ENCODE data around the gene CSTPP1. TPM values are rescaled to one million over a fixed set of nuclear protein-coding genes. Genes with fewer than 3 reads are reported as not detected.

CSTPP1 gene
- total and polyA plus RNA-seq, 2 donors (not counting 1 experiment from before 2014, with no cell fraction given), result 15.5 to 34.1 TPM

DNA sequence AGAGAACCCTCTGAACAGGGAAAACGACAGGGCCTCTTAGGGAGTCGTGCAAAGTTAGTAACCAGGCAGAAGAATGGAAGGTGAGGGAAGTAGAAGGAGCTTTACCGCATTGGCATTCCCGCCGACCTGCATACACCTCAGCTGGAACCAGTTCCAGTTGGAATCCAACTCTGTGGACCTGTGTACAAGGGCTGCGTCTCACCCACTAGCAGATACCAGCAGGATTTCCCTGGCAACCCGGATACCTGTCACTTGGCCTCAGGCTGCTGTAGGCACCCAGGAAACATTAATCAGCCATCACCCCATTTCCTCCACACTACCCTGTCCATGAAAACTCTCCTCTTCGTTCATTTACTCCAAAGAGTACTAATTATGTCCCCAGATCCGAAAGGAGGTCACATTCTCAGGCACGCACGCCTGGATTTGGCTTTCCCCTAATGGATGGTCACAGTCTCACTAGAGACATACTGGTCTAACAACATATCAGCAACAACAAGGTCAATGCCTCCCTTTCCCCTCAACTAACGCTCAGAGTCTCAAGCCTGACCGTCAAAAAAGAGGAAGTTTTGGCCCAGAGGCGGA is 239.3 kb downstream of the CSTPP1 start:
- peaks cover 47% of the 10 kb centered on the region for H3K79me2 ChIP-seq (ENCODE audit: control insufficient read depth, insufficient read depth, low read length)

DNA sequence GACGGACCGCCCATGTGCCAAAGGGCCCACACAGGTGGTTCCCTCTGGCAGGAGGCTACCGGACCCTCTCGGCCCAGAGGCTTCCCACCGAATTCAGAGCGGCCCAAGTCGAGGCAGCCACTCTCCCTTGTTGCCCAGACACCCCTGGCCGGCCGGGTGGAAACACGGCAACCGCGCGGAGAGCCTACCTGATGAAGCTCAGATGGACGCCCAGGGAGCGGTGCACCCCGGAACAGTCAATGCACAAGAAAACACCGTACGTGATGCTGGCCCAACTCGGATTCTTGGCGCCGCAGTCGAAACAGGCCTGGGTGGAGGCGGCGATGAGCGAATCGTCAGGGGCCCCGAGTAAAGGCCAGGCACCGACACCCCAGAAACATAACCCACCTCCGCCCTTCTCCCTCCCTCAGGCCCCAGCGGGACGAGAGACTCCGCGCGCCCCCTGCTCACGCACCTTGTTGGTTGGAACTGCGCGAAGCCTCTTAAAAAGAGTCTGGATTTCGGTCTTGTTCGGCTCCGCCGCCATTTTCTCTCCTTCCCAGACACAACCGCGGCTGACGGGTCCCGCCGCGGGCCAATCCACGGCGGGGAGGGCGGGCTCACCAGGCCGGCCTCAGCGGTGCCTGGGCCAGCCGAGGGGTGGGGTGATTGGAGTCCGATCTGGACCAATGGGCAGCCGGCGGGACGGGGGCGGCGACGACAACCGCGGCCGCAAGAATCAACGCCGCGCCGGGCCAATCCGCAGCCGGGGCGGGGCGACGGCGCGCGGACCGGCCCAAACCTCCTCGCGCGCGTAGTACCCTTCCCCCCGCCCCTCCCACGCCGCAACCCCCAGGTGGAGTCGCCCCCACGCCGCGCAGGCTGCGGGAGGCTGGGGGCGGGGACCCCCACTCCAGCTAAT is 240.0 kb downstream of the CSTPP1 start, which contains the start of gene ARFGAP2:
TSS of gene ARFGAP2 (minus strand) at position 552 of the 901 bp plus-strand sequence. CDS start at position 526, 26 bp downstream.
- H3K27me3 ChIP-seq (ENCODE audit: control insufficient read depth, insufficient read depth, low read length), result no peaks in the 10 kb centered on the region
- H3K9ac ChIP-seq (ENCODE audit: insufficient read depth, low read length), result peak within 1 kb of the TSS; percentile 97
- H4K20me1 ChIP-seq (ENCODE audit: control insufficient read depth, extremely low read depth, insufficient read depth, low read length), result no peaks in the 10 kb centered on the region
- H3K36me3 ChIP-seq (ENCODE audit: control insufficient read depth, insufficient read depth, low read length), result peaks cover 16% of the 10 kb centered on the region
- peak within 1 kb of the TSS; percentile 92 for H2AFZ ChIP-seq (ENCODE audit: low read length)
- TF ChIP-seq, protein P1, sequence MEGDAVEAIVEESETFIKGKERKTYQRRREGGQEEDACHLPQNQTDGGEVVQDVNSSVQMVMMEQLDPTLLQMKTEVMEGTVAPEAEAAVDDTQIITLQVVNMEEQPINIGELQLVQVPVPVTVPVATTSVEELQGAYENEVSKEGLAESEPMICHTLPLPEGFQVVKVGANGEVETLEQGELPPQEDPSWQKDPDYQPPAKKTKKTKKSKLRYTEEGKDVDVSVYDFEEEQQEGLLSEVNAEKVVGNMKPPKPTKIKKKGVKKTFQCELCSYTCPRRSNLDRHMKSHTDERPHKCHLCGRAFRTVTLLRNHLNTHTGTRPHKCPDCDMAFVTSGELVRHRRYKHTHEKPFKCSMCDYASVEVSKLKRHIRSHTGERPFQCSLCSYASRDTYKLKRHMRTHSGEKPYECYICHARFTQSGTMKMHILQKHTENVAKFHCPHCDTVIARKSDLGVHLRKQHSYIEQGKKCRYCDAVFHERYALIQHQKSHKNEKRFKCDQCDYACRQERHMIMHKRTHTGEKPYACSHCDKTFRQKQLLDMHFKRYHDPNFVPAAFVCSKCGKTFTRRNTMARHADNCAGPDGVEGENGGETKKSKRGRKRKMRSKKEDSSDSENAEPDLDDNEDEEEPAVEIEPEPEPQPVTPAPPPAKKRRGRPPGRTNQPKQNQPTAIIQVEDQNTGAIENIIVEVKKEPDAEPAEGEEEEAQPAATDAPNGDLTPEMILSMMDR (conservative IDR thresholded peaks at IDR 0.05 in 1 of 2, IDR thresholded peaks at IDR 0.05 in 1 of 2; ENCODE audit: low read depth in 1 of 2, low read length in 2 of 2), result no peak
- TF ChIP-seq EZH2 (IDR thresholded peaks at IDR 0.05; ENCODE audit: low read length, missing control alignments), result no peak
- peak within 1 kb of the TSS; percentile 100 for H3K4me2 ChIP-seq (ENCODE audit: extremely low read depth, insufficient read depth, low read length)
- peaks cover 45% of the 10 kb centered on the region for H3K79me2 ChIP-seq (ENCODE audit: control insufficient read depth, insufficient read depth, low read length)
- peak; percentile 95 for DNase-seq (ENCODE audit: low read depth in 2 of 2)
- no peaks in the 10 kb centered on the region for H3K9me3 ChIP-seq (ENCODE audit: control insufficient read depth, insufficient read depth, low read depth, low read length)
- peaks cover 13% of the 10 kb centered on the region for H3K4me1 ChIP-seq (ENCODE audit: control insufficient read depth, extremely low read depth, insufficient read depth, low read length)
- peak within 1 kb of the TSS; percentile 91 to 99 (median 93) for H3K4me3 ChIP-seq (replicated peaks in 1 of 4; ENCODE audit: control extremely low read depth in 1 of 4, insufficient read depth in 1 of 4, low read depth in 3 of 4, low read length in 4 of 4)
- peak within 1 kb of the TSS; percentile 98 for H3K27ac ChIP-seq (ENCODE audit: insufficient read depth, low read length)

More for the DNA sequence above, 239.3 kb downstream of the CSTPP1 start:
- no peak for DNase-seq (ENCODE audit: low read depth in 2 of 2)
- Histone ChIP-seq H3K4me2 (ENCODE audit: extremely low read depth, insufficient read depth, low read length) (peak overlapping the region; percentile 98), H3K4me1 (ENCODE audit: control insufficient read depth, extremely low read depth, insufficient read depth, low read length) (peaks cover 13% of the 10 kb centered on the region), H3K4me3 (replicated peaks in 1 of 4; ENCODE audit: control extremely low read depth in 1 of 4, insufficient read depth in 1 of 4, low read depth in 3 of 4, low read length in 4 of 4) (peak overlapping the region; percentile 91 to 99 (median 93)), H4K20me1 (ENCODE audit: control insufficient read depth, extremely low read depth, insufficient read depth, low read length) (no peaks in the 10 kb centered on the region), H3K36me3 (ENCODE audit: control insufficient read depth, insufficient read depth, low read length) (peaks cover 19% of the 10 kb centered on the region), H3K9me3 (ENCODE audit: control insufficient read depth, insufficient read depth, low read depth, low read length) (no peaks in the 10 kb centered on the region), H3K27me3 (ENCODE audit: control insufficient read depth, insufficient read depth, low read length) (no peaks in the 10 kb centered on the region), H3K27ac (ENCODE audit: insufficient read depth, low read length) (peak overlapping the region; percentile 98), H3K9ac (ENCODE audit: insufficient read depth, low read length) (peak overlapping the region; percentile 97), H2AFZ (ENCODE audit: low read length) (no peak overlapping the region)
- no peak for TF ChIP-seq EZH2 (IDR thresholded peaks at IDR 0.05; ENCODE audit: low read length, missing control alignments)
- TF ChIP-seq, protein P1 (conservative IDR thresholded peaks at IDR 0.05 in 1 of 2, IDR thresholded peaks at IDR 0.05 in 1 of 2; ENCODE audit: low read depth in 1 of 2, low read length in 2 of 2), result no peak

DNA sequence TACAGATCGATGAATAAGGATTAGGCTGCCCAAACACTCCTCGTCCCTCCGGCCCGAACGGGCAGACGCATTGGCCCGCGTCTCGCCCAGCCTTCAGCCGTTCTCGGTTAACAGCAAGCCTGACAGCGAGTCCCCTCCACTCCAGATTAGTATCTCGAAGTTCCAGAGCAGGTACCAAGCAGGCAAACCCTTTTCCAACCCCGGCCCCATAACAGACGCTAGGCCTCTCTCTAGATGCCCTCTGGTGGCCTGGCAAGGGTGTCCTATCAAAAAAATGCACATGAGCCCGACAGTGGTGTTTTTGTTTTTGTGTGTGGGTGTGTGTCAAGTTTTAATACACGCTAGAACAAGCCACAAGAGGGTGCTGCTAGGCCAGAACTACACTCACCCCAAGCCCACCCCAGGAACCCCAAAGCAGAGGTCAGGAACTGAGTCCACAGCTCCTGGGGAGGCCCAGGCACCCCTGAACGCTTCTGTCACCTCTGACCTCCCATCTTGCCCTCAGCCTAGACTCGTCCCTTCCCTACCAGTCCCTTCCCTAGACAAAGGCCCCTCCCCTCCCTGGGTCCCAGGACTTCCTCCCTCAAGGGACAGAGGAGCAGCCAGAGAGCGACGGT is 240.8 kb downstream of the CSTPP1 start:
- Histone ChIP-seq H3K79me2 (ENCODE audit: control insufficient read depth, insufficient read depth, low read length) (peaks cover 39% of the 10 kb centered on the region), H3K27ac (ENCODE audit: insufficient read depth, low read length) (peak overlapping the region; percentile 98), H3K36me3 (ENCODE audit: control insufficient read depth, insufficient read depth, low read length) (peaks cover 12% of the 10 kb centered on the region)

More for the DNA sequence above, 240.8 kb downstream of the CSTPP1 start:
- Histone ChIP-seq H3K9ac (ENCODE audit: insufficient read depth, low read length) (peak overlapping the region; percentile 53), H3K4me2 (ENCODE audit: extremely low read depth, insufficient read depth, low read length) (peak overlapping the region; percentile 100), H3K4me1 (ENCODE audit: control insufficient read depth, extremely low read depth, insufficient read depth, low read length) (peaks cover 13% of the 10 kb centered on the region), H3K27me3 (ENCODE audit: control insufficient read depth, insufficient read depth, low read length) (no peaks in the 10 kb centered on the region), H3K4me3 (replicated peaks in 1 of 4; ENCODE audit: control extremely low read depth in 1 of 4, insufficient read depth in 1 of 4, low read depth in 3 of 4, low read length in 4 of 4) (peak overlapping the region; percentile 48 to 95 (median 80)), H4K20me1 (ENCODE audit: control insufficient read depth, extremely low read depth, insufficient read depth, low read length) (no peaks in the 10 kb centered on the region), H3K9me3 (ENCODE audit: control insufficient read depth, insufficient read depth, low read depth, low read length) (no peaks in the 10 kb centered on the region), H2AFZ (ENCODE audit: low read length) (peak overlapping the region; percentile 92)
- TF ChIP-seq, protein P1 (conservative IDR thresholded peaks at IDR 0.05 in 1 of 2, IDR thresholded peaks at IDR 0.05 in 1 of 2; ENCODE audit: low read depth in 1 of 2, low read length in 2 of 2), result peak; percentile 62 to 68
- TF ChIP-seq EZH2 (IDR thresholded peaks at IDR 0.05; ENCODE audit: low read length, missing control alignments), result no peak
- DNase-seq (ENCODE audit: low read depth in 2 of 2), result peak; percentile 73 to 82
